GM21390 (cell line): ENCODE results near the gene ESYT3.

Experiments
- ATAC-seq: cut with Tn5 transposase; IDR thresholded peaks from one replicate; pipeline ENCODE4 v1.9.1; 2021; ENCODE audit not compliant: unreplicated experiment

The ESYT3 gene, protein sequence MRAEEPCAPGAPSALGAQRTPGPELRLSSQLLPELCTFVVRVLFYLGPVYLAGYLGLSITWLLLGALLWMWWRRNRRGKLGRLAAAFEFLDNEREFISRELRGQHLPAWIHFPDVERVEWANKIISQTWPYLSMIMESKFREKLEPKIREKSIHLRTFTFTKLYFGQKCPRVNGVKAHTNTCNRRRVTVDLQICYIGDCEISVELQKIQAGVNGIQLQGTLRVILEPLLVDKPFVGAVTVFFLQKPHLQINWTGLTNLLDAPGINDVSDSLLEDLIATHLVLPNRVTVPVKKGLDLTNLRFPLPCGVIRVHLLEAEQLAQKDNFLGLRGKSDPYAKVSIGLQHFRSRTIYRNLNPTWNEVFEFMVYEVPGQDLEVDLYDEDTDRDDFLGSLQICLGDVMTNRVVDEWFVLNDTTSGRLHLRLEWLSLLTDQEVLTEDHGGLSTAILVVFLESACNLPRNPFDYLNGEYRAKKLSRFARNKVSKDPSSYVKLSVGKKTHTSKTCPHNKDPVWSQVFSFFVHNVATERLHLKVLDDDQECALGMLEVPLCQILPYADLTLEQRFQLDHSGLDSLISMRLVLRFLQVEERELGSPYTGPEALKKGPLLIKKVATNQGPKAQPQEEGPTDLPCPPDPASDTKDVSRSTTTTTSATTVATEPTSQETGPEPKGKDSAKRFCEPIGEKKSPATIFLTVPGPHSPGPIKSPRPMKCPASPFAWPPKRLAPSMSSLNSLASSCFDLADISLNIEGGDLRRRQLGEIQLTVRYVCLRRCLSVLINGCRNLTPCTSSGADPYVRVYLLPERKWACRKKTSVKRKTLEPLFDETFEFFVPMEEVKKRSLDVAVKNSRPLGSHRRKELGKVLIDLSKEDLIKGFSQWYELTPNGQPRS

DNA sequence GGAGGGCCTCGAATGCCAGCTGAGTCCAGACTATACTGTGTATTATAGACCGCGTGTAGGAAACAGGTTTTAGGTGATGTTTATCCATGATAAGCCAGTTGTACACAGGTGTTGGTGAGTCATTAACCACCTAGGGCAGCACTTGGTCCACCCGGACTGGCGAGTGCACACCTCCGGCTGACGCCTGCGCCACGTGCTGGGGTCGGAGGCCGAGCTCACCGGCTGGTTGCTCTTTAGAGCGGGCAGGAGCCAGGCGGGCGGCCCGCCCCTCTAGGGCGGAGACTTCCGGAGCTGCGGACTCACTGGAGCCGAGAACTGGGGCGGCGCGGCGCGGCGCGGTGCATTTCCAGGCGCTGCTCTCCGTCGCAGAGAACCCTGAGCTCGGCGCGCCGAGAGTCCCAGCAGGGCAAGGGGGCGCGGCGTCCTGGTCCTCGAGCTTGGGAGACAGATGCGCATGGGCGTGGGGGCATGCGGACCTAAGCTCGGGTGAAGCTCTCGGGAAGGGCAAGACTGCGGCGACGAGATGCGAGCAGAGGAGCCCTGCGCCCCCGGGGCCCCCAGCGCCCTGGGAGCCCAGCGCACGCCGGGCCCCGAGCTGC, at the start of gene ESYT3:
ESYT3 (plus strand) TSS at position 341 of the 599 bp plus-strand sequence; CDS start at position 524, 183 bp downstream.
- peak; percentile 61 for ATAC-seq

DNA sequence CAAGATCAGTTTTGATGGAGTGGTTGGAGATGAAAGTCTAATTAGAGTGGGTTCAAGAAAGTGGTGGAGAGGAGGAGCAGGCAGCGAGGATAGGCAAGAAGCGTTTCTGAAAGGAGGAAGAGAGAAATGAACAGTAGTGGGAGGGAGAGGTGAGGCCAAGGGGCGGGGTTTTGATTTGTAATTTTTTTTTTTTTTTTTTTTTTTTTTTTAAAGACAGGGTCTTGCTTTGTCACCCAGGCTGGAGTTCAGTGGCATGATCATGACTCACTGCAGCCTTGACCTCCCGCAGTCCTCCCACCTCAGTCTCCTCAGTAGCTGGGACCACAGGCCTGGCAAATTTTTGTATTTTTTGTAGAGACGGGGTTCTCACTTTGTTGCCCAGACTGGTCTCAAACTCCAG, 49.4 kb upstream of the ESYT3 start:
- ATAC-seq = no peak

DNA sequence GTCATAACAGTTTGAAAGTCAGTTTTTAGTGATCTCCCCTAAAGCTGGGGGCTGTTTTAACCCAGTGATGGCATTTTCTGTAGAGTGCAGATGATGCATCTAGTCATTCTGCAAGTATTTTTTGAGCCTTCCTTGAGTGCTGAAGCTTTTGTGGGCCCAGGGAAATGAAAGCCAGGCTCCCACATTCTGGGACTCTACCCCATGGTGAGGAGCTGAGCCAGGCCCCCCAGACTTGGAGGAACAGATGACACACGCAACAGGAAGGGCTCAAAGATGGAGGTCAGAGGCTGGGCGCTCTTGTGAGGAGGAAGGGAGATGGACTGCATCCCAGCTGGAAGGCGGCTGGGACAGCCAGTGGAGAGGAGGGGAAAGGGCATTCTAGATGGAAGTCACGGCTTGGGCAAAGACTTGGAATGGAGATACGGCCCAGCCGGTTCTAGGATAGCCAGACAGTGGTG, 45.2 kb upstream of the ESYT3 start:
- ATAC-seq = no peak

DNA sequence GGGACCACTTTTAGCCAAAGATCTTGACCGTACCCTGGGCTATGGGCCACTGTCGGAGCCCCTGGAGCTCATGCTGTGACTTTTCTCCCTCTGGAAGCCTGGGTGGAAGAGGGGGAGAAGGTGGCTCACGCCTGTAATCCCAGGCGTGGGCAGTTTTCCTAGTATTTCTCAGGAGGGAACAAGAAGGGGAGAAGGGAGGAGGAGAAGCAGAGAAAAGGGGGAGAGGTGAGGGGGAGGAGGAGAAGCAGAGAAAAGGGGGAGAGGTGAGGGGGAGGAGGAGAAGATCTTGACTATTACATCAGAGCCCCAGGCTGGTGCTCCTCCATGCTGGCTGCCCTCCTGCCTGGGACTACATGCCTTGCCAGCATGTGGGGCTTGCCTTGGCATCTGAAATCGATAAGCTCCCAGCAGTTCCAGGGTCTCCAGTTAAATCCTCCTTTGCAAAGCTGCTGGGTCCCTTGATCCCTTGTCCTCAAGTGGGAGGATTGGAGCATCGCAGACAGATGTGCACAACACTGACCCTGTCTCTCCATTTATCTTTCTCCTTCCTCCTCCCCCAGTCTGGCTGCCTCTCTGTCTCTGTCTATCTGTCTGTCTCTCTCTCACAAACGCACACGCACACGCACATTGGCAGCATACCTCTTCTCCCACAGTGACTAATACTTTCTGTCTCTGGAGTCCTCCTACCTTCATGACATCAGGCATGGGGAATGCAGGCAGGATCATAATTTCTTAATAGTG, 44.4 kb upstream of the ESYT3 start:
- no peak for ATAC-seq

DNA sequence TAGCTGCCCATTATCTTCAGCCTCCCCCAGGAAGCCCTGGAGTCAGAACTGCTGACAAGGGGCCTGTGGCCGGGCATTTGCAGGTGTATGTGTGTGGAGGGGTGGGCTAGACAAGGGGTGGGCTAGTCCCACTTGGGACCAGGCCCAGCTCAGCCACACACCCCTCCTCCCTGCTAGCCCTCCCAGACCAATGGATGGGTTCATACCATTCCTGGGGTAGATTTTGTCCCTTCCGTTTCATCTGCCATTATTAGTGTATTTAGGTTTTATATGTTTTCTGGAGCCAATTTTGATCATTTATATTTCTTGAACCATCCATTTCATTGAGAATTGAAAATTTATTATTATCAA, 43.9 kb upstream of the ESYT3 start:
- ATAC-seq = no peak

DNA sequence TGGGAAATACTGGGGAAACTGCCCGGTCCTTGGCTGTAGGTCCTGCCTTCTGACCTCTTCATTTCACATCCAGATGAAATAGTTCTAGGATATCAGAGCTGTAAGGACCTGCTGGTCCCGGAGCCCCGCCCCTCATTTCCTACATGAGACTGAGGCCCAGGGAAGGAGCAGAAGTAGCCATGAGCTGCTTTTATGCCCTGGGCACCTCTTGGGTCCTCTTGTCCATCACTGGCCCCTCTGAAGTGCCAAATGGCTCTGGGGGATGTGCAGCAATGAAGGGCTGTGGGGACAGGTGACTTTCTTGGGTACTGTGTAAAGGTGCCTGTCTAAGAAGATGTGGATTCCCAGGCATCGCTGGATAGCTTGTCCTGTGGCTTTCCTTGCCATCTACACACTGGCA, 40.3 kb upstream of the ESYT3 start:
- no peak for ATAC-seq

DNA sequence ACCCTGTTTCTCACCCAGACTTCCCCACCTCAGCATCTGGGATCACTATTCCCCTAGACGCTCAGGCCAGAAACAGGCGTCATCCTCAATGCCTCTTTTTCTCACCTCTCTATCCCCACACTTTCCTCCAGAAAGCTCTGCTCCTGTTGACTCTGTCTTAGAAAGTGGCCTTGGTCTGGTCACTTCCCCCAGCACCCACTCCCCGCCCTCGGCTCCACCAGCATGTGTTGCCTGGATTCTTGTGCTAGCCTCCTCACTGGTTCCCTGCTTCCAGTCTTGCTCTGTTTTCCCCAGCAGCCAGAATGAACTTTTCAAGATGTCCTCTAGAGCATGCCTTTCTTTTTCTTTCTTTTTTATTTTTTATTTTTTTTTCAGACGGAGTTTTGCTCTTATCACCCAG, 39.7 kb upstream of the ESYT3 start:
- ATAC-seq = no peak

DNA sequence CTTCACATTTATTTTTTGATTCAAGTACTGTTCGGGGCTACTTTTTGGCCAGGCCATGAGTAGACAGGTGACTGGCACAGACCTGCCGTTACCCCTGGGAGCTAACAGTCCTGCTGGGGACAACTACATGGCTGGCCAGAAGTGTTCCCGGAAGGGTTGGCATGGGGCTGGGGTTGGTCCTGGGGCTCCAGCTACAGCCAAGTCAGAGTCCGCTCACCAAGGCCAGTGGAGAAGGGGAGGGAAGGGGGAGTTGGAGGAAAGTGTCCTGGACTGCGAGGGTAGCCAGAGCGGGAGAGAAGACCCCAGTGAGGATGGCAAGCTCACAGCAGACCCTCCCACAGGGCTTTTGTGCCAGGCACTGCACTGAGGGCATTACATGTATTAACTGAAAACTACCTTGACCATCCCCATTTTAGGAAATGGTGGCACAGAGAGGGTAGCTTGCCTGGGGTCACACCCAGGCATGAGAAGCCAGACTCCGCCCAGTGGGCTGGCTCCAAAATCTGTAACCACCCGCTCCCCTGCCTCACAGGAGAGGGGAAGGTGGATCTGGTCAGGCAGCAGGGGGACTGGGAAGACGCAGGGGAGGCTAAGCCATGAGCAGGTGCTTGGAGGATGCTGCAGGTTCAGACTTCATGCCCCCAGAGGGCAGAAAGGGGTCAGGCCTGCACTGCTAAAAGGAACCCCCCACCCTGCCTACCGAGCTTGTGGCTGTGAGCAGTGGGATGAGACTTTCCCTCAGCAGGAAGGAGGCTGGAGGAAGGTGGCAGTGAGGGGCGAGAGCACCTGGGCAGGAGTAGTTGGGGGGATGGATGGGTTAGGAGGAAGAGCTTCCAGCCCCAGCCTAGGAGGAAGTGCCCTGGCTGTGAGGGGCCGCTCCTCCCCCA, 38.3 kb upstream of the ESYT3 start:
- no peak for ATAC-seq

DNA sequence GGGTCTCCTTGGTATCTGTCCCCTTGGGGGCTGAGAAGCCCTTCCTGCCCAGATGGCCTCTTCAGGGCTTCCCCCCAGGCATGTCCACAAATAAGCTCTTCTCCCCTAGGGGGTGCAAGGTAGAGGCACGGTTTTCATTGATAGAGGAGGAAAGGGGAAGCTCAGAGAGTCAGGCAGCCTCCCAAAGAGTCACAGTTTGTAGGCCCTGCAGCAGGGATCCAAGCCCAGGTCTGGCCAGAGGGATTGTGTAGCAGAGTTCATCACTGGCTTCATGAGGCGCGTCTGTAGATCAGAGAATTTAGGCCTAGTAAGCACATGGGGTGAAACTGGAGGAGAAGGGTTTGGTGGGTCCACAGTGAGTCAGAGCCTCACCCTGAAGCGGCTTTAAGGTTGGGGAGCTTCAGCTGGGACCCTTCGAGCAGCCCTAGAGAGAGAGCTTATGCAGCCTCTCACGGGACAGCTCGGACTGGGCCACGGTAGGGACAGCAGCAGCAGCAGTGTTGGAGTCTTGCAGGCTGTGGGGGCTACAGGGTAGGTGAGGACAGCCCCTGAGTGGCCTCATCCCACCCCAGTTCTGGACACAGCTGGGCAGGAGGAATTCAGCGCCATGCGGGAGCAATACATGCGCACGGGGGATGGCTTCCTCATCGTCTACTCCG, 37.5 kb upstream of the ESYT3 start:
- ATAC-seq = no peak

DNA sequence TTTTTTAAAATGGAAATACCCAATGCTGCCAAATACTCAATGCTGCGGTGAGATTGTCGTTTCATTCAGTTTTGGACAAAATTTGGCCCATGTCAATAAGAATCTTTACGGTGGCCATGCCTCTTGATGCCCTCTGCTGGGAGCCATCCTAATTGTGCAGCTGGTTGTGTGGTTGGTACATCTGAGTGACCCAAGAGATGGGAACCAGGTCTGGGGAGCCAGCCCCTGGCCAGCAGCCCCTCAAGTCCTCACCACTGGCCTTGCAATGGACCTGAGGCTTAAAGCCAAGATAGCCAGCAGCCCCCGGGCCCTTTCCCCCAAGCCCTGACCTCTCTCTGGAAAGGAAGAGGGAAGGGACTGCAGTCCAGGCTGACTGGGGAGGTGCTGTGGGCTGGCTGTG, 36.4 kb upstream of the ESYT3 start:
- no peak for ATAC-seq

DNA sequence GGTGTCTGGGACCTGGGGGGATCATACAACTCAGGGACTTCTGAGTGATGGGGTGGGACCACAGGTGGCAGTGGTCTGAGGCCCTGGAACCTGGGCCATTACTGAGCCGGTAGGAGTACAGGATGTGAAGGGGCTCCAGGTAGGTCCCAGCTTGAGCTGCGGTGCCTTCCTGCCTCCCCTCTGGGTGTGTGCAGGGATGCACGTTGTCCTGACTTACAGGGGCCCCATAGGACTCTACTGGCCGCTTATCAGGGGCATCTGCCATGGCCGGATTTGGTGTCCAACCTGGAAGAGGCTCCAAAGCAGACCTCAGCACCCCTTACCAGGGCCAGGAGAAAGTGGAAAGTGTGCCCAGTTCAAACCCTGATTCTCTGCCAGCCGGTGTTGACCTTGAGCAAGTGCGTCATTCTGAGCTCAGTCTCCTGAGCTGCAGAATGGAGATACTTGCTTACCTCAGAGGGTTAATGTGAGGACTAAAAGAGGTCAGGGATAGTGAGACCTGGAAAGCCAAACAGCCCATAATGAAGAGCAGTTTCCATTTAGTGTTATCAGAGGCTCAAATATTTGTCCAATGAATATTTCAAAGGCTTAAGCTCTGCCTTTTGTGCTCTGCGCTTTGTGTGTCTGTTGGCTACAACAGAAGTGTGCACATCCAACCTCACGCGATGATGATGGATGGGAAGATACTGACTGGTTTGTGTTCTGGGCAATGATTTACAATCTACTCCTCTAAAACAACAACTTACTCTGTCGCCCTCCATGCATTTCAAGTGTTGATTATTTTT, 35.4 kb upstream of the ESYT3 start:
- no peak for ATAC-seq

DNA sequence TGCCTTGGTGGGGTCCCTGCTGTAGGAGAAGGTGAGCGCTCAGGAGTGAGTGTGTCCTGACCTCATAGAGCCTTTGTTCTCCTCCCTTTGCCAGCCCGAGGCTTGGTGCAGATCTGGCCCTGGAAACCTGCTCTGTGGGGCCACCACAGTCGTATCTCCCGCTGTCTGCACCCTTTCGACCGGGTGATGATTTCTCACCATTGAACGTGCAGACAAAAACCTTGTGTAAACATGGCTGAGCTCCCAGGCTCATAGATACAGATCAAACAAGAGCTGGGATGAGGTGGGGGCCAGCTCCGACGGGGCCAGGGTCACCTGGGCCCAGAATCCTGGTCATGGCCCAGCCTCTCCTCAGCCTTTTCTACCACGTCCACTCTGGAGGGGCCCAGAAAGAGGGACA, 34.6 kb upstream of the ESYT3 start:
- no peak for ATAC-seq

DNA sequence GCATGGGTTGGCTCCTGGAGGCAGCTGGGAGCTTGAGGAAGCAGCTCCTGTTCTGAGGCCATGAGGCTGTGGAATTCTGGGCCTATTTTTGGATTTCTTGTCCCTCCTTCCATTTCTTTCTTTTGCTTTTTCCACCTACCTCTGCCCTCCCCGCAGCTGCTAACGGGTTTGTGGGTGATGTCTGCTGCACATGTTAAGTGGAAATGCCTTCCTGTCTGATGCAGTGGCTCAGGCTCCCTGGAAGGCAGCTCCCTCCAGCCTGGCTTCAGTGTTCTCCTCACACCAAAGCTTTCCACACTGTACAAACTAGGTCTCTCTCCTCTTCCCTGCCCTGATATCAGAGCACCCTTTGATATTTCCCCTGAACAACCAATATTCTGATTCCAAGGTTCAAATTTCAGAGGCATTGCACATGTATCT, 33.8 kb upstream of the ESYT3 start:
- no peak for ATAC-seq

DNA sequence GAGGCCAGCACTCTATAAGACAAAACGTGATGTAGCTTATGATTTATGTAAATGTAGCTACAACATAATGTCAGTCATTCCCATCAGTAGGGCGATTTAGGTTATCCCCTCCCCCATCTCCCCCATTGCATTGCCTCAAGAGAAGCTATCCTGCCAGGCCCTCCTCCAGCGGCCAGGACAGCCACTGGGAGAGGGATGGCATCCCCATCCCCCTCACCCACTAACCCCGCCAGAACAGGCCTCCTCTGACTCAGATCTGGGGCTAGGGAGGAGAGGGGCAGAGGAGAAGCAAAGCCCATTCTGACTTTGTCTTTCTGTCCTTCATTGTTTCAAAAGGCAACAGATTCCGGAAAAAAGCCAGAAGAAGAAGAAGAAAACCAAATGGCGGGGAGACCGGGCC, 32.6 kb upstream of the ESYT3 start:
- no peak for ATAC-seq

DNA sequence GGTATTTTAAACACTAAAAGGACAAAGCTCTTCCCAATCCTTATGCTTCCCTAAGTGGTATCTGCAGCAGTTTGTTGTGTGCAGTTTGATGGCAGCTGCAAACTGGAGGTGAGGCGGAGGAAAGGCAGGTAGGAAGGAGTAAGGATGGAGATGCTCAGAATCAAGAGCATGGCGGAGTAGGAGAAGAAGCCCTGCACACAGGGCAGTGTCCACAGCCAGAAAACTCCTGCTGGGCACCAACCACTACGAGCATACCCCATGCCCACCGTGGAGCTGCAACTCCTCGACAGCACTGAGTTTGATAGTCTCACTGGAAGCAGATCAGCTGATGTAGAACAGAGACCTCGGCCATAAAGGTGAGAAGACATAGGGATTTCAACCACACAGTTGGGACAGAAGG, 30.3 kb upstream of the ESYT3 start:
- ATAC-seq = no peak

DNA sequence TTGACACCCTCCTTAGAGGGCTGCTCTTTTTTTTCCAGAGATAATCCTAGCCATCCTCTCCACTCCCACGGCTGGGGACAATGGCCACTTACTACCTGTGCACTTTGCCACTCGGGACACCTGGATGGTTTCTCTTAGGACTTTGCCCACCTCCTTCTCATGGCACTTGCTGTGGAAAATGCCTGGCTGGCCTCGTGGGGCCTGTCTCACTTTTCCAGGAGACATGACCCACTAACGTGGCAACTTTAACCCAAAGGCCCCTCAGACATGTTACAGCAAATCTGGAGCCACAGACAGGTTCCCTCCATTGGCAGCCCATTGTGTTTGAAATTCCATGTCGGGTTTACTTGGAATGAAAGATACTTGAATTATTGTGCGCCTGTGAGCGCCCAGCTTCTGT, 29.4 kb upstream of the ESYT3 start:
- ATAC-seq = no peak

DNA sequence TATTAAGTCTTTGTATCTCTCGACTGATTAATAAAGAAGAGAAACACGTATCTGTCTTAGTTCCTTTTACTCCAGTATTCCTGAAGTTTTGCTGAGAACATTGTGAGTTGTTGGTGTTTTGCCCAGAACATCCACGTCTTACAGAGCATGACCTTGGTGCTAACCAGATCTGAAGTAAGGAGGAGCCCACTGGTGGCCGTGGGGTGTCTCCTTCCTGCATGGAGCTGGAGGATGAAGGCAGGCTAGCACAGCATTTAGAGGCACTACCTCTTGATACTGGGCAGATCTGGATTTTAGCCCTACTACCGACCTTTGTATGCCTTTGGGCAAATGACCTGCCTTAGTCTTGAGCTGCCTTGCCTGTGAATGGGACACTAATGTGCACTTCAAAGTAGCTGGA, 28.9 kb upstream of the ESYT3 start:
- no peak for ATAC-seq

DNA sequence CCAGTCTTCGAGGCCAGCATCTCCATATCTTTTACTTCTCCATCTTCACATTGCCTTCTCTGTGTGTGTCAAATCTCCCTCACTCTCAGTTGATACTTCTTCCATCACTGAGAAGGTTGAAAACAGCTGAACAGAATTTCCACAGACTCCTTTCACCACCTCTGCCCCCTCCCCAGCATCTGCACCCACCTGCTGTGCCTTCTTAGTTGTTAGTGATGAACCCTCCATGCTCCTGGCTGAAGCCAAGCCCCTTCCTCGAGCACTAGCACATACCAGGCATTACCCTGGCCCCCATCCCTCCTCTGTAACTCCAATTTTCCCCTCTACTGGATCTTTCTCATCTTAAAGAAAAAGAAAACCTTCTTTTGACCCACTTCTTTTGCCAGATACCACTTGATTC, 27.8 kb upstream of the ESYT3 start:
- ATAC-seq = no peak
